NCI-H226 (cell line): ENCODE results near the gene ZIC1.

Experiments
- DNase-seq: peaks from one replicate; pipeline ENCODE4 v3.0.0-alpha.2; 2015

Gene ZIC1

GRCh38 chr3:147397155-147397874 lies 11.8 kb upstream of the ZIC1 start:
- no peak for DNase-seq

- DNase-seq = no peak
These were observed 11.0 kb upstream of the ZIC1 start for GRCh38 chr3:147397875-147398812.

DNA sequence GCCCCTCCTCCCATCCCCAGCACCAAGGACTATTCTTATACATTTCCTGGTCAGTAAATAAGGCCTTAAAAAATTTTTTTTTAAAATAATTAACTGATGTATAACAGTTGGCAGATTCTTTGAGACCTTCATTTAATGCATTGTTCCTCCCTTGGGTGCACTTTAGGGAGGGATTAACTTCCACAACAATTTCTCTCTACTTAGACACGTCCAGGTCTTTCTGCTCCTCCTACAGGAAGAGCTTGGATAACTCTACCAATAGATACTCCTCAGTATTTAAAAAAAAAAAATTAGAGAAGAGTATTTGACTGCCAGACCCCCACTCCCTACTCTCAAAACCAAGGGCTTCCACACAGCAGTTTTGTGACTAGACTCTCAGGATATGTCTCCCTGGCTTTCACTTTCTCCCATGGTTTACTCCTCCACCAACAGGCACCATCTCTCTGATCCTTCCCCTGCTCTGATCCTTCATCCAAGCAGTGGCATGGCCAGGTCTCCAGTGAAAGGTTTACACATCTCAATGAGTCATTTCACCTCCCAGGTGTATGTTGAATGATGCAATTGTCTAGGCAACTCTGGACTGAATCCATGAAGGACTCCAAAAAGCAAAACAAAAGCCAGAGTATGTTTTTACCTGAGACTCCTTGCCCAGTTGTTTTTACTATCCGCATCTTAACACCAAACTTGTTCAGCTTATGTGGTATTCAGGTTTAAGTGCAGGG lies 10.2 kb upstream of the ZIC1 start:
- DNase-seq = peak; percentile 6

- no peak for DNase-seq
These were observed 9.1 kb upstream of the ZIC1 start for GRCh38 chr3:147400111-147400510.

- DNase-seq = no peak
These were observed 8.2 kb upstream of the ZIC1 start for GRCh38 chr3:147400999-147401398.

DNA sequence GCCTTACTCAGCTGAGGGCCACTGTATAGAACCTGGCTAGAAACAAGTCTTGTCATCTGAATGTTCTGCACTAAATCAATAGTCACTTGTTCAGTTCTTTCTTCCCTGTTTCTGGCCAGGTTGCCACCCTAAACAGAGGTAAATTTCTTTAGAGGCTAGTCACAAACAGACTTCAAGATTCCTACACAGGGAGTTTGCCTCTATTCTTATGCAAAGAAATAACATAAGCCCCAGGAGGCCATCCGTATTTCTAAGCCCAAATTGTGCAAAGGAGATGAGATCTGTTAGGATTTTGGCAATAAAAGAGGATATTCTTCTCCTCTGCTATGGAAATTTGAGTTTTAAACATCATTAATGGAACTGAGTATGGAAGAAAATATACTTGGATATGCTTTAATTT lies 7.7 kb upstream of the ZIC1 start:
- no peak for DNase-seq

DNA sequence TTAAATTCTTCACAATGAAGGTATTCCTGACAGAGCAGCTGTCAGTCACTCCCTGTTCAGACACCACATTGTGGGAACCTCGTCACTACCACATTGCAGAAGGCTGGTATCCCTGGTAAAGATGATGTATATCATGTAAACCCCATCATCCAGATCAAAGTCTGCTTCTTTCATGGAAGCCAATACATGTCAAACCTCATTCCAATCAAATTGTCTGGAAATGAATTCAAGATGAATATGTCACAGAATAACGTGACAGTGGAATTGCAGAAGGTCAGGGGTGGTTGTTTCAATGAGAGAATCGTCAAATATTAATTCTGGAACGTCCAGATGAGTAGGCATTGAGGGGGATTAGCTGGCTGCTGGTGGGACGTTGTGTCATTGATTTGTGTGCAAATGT lies 7.0 kb upstream of the ZIC1 start:
- DNase-seq = no peak

- no peak for DNase-seq
These were observed 5.7 kb upstream of the ZIC1 start for GRCh38 chr3:147403511-147403910.

- DNase-seq = no peak
These were observed 5.0 kb upstream of the ZIC1 start for GRCh38 chr3:147404000-147404799.

- DNase-seq = no peak
These were observed 4.3 kb upstream of the ZIC1 start for GRCh38 chr3:147404800-147405230.

DNA sequence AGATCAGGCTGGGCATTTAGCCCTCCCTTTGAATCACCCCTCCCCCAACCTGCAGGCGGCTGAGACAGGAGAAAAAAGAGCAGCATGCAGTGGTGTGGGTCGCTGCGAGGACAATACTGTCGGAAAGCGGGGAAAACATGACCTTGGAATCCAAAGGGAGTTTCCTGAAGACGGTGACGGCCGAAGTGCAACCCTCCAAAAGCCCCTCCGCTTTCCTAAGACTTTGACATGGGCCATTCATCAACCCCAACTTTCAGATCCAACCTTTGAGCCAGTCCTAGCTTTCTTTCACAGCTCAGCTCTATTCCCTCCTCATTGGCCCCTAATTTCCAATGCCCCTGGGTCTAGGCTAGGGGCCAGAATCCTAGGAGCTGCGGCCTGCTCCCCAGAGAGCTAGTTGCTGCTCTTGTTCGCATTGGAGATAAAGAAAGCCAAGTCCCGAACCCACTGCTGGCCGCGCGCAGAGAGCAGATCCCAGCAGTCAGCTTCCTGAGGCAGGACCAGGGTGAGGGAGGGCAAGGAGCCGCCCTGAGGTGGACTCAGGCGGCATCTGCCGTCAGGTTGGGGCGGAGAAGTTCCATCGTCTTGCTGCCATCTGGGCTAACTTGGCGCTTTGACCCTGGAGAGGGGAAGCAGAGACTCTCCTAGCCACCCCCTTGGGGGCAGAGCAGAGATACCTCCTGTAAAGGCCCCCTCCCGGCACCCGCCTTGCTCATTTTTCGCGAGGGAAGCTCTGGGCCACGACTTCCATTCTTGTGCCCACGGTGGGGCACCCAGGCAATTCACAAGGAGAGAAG lies 3.7 kb upstream of the ZIC1 start:
- no peak for DNase-seq

DNA sequence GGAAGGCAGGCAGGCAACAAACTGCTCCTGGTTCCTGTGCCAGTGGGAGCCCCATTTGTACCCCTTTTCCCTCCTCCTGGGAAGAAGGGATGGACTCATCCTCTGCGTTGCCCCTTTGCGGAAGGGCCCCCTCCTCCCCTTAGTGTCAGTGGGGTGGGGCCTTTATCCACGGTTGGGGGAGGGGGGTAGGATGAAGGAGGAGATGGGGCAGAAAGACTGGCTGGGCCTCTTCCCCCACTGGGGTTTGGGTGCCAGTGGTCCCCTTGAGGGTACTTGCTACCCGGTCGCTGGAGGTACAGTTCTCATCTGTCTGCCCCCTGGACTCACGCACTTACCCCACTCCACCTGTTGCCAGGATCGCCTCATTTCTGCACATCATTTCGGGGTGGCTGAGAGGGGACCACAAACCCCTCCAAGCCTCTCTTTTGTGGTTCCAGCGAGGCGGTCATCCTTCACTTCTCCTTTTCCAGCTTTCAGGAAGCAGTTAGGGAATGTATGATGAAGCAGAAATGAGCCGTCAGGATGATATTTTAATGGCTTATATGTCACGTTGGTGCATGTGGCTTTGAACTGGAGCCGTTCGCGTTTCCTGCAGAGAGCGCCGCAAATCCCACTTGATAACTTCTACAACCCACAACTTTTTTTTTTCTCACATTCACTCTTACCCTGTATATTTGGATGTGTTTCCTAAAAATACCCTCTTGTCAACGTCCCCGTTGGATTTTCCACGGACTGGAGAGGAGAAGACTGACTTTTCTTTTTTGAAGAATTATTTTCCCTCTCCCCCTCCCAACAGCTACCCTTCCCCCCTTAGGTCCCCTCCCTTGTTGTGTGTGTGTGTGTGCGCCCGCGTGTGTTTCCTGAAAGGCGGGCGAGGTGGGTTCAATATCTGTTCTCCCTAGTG lies 2.9 kb upstream of the ZIC1 start, which contains the start of gene ZIC4:
Gene ZIC4 (minus strand): TSS at position 516 of the 904 bp plus-strand sequence. CDS start 3,746 bp downstream, outside the sequence.
- DNase-seq = no peak

- DNase-seq = no peak
These were observed 2.1 kb upstream of the ZIC1 start for GRCh38 chr3:147407114-147407497.

DNA sequence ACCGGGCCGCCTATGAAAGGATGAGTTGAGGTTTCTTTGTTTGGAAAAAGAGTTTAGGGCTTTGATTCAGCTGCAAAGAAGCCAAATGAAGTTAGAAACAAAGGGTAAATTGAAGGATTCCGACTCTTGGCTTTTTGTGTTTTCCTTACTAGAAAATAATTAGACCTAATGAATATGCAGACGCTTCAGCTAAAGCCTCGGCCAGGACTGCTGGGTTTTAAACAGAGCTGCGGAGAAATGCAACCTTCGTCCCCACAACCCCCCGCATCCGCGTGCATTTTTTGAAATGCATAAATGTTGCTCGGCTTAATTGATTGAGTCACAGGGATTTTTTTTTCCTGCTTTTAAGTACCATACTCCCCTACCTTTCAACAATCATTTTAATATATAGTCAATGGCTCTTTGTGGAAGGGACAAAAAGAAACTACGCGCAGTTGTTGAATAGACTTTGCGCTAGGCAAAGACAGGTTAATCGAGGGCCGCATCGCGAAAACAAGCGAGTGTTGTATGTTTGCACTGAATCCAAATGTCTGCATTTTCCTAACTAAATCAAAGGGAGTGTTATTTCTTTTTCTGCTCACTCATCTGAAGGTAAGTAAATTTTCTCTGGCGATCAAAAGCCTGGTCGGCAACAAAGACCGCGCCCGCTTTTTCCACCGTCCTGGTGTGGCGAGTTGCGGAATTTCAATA lies 1.5 kb upstream of the ZIC1 start:
- no peak for DNase-seq

DNA sequence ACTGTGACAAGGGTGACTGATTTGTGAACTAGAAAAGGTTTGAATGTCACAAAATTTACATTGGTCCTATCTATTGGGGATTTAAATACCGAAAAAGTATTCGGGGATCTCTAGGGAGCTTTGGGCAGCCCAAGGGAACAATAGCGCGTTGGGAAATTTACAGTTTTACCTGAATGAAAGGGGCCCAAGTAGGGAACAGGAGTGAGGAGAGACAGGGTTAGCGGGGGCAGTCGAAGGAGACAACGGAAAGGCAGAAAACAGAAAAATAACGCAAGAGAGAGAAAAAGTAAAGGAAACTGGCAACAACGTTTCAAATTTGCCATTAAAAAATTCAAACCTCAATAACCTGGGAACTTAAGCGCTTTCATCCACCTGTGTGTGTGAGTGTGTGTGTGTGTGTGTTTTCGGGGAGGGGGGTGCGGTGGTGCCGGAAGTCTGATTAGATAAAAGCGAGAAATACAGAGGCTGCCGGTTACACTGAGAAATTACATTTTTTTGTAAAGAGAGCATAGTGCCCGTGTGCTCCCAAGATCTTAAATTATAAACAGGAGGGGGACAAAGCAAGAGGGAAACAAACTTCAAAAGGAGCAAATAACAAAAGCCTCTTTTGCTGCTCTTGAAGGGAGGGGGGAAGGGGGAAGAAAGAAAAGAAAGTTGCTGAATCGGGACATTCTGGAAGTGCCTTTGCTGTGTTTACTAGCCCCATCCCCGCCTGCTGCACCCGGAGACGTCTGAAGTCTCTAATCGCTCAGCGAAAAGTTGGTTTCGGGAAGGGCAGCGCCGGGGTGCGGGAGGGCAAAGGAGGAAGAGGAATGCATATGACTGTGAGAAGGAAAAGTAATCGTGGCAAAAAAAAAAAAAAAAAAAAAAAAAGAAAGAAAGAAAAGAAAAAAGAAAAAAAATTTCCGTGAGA lies 721 bp upstream of the ZIC1 start:
- no peak for DNase-seq

DNA sequence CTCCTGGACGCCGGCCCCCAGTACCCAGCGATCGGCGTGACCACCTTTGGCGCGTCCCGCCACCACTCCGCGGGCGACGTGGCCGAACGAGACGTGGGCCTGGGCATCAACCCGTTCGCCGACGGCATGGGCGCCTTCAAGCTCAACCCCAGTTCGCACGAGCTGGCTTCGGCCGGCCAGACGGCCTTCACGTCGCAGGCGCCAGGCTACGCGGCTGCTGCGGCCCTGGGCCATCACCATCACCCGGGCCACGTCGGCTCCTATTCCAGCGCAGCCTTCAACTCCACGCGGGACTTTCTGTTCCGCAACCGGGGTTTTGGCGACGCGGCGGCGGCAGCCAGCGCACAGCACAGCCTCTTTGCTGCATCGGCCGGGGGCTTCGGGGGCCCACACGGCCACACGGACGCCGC lies 956 bp downstream of the ZIC1 start:
- no peak for DNase-seq

DNA sequence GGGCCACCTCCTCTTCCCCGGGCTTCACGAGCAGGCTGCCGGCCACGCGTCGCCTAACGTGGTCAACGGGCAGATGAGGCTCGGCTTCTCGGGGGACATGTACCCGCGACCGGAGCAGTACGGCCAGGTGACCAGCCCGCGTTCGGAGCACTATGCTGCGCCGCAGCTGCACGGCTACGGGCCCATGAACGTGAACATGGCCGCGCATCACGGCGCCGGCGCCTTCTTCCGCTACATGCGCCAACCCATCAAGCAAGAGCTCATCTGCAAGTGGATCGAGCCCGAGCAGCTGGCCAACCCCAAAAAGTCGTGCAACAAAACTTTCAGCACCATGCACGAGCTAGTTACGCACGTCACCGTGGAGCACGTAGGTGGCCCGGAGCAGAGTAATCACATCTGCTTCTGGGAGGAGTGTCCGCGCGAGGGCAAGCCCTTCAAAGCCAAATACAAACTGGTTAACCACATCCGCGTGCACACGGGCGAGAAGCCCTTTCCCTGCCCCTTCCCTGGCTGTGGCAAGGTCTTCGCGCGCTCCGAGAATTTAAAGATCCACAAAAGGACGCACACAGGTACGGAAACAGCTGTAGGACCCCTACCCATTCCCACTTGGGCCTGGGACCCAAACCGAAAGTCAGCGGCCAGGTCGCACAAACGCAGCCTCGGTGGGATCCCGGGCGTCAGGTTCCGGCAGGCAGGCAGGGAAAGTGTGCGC lies 1.5 kb downstream of the ZIC1 start:
- no peak for DNase-seq

GRCh38 chr3:147411238-147411814 lies 2.2 kb downstream of the ZIC1 start:
- DNase-seq = no peak
